IPS-20b (cell line): ENCODE measurements around the gene RPL35.

ENCODE experiments used
- H3K27ac ChIP-seq: one replicate; pipeline ENCODE4 v1.5.1; 2013; ENCODE audit warnings: low read length
- H3K27me3 ChIP-seq: 2 replicates; pipeline ENCODE4 v1.6.1; 2013; ENCODE audit warnings: mild to moderate bottlenecking, low read length, inconsistent platforms; ENCODE audit not compliant: insufficient read depth
- H3K36me3 ChIP-seq: 2 replicates; pipeline ENCODE4 v1.6.1; 2013; ENCODE audit warnings: low read depth, mild to moderate bottlenecking, inconsistent platforms, low read length, moderate library complexity; ENCODE audit not compliant: insufficient read depth
- H3K4me1 ChIP-seq: 2 replicates; pipeline ENCODE4 v1.6.1; 2013; ENCODE audit warnings: mild to moderate bottlenecking, control low read depth, inconsistent platforms, low read length, moderate library complexity; ENCODE audit not compliant: insufficient read depth
- H3K4me3 ChIP-seq: 2 replicates; pipeline ENCODE4 v1.5.1; 2013; ENCODE audit warnings: mild to moderate bottlenecking, low read length, inconsistent platforms
- H3K9ac ChIP-seq: 2 replicates; pipeline ENCODE4 v1.6.1; 2013; ENCODE audit warnings: low read depth, mild to moderate bottlenecking, inconsistent platforms, low read length, moderate library complexity
- H3K9me3 ChIP-seq: 2 replicates; pipeline ENCODE4 v1.6.1; 2013; ENCODE audit warnings: mild to moderate bottlenecking, low read depth, low read length, inconsistent platforms; ENCODE audit not compliant: insufficient read depth

Gene RPL35

GRCh38 chr9:124875501-124875900 is 13.7 kb upstream of the RPL35 start:
- Histone ChIP-seq H3K27me3 (no peaks in the 10 kb centered on the region), H3K27ac (no peak overlapping the region), H3K4me1 (peaks cover 13% of the 10 kb centered on the region; the same call in 1 of the 2 replicates), H3K9me3 (no peaks in the 10 kb centered on the region), H3K9ac (no peak overlapping the region), H3K4me3 (no peak overlapping the region), H3K36me3 (peaks cover 82% of the 10 kb centered on the region)

DNA sequence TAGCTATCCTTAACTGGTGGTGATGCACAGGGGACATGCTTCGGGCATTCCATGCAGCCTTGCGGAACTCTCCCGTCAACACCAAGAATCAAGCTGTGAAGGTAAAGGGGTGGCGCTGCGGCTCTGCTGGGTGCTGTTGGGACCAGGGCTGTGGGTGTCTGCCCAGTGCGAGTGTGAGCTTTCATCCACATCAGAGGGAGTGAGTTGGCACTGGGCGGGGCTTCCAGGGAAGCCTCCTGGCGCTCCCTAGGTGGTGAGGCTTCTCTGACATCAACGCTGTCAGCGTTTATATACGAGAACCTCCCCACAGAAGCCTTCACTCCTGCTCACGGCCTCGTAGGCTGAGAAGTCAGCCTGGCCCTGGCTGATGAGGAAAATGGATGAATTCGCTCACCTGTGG is 11.9 kb upstream of the RPL35 start:
- Histone ChIP-seq H3K27ac (no peak overlapping the region), H3K4me1 (0 out of 2 replicates have a peak, but pooled peaks cover 4% of the 10 kb centered on the region), H3K36me3 (peaks cover 78% of the 10 kb centered on the region), H3K9me3 (no peaks in the 10 kb centered on the region), H3K9ac (no peak overlapping the region; the same call in 1 of the 2 replicates), H3K27me3 (no peaks in the 10 kb centered on the region), H3K4me3 (no peak overlapping the region)

DNA sequence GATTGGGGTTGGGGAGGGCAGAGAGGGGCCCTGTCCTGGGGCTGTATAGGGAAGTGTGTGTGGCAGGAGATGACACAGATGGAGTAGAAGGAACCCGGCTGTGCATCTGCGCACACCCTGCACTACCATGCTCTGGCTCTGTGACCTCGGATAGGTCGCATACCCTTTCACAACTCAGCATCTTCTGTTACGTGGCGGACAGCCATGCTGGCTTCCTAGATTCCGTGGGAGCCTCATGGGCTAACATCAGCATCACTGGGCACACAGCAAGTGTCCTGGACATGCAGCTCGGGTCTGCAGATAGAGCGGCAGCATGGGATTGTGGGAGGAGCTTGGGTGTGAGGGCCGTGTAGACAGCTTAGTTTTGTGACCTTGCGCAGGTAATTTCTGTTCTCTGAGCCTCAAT is 9.4 kb upstream of the RPL35 start:
- Histone ChIP-seq H3K9ac (peak overlapping the region; percentile 96; the same call in 1 of the 2 replicates), H3K27me3 (no peaks in the 10 kb centered on the region), H3K36me3 (peaks cover 53% of the 10 kb centered on the region), H3K4me1 (peaks cover 10% of the 10 kb centered on the region; the same call in 1 of the 2 replicates), H3K4me3 (peak overlapping the region; percentile 99), H3K9me3 (no peaks in the 10 kb centered on the region), H3K27ac (no peak overlapping the region)

GRCh38 chr9:124870723-124871122 is 9.0 kb upstream of the RPL35 start:
- H3K27me3 ChIP-seq = no peaks in the 10 kb centered on the region
- H3K36me3 ChIP-seq = peaks cover 50% of the 10 kb centered on the region
- H3K27ac ChIP-seq = no peak overlapping the region
- peak overlapping the region; percentile 99 for H3K4me3 ChIP-seq
- H3K4me1 ChIP-seq = peaks cover 10% of the 10 kb centered on the region; the same call in 1 of the 2 replicates
- no peaks in the 10 kb centered on the region for H3K9me3 ChIP-seq
- peak overlapping the region; percentile 96; the same call in 1 of the 2 replicates for H3K9ac ChIP-seq

DNA sequence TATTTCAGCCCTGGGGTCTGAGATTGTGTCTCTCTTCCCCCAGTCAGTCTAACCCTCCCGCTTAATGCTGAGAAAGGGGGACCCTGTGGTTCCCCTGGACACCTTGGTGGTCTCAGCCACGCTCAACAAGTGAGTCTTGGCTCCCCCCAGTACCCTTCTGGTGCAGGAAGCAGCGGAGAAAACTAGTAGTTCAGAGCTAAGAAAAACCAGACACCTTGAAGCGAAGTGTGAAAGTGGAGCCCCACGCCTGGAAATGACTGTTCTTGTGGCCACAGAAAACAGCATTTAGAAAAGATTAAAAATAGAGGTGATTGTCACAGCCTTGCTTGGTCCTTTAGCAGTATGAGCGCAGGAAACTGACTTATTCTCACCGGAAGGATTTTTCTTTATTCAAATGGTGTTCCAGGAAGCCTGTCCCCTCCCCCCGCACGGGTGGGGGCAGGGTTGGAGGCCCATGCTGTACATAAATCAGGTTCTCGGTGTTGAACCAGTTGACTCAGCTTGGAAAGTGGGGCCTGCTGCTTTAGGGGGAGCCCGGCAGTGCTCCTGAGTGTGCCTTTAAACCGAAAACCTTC is 8.3 kb upstream of the RPL35 start:
- H3K9ac ChIP-seq = peak overlapping the region; percentile 96
- peaks cover 43% of the 10 kb centered on the region for H3K36me3 ChIP-seq
- peaks cover 10% of the 10 kb centered on the region; the same call in 1 of the 2 replicates for H3K4me1 ChIP-seq
- H3K4me3 ChIP-seq = peak overlapping the region; percentile 99
- no peaks in the 10 kb centered on the region for H3K9me3 ChIP-seq
- H3K27ac ChIP-seq = no peak overlapping the region
- H3K27me3 ChIP-seq = no peaks in the 10 kb centered on the region

GRCh38 chr9:124869466-124869985 is 7.8 kb upstream of the RPL35 start:
- Histone ChIP-seq H3K4me1 (peaks cover 10% of the 10 kb centered on the region; the same call in 1 of the 2 replicates), H3K4me3 (peak overlapping the region; percentile 99), H3K27ac (no peak overlapping the region)

GRCh38 chr9:124868511-124869465 is 7.0 kb upstream of the RPL35 start:
- Histone ChIP-seq H3K9me3 (no peaks in the 10 kb centered on the region), H3K9ac (peak overlapping the region; percentile 96), H3K36me3 (peaks cover 30% of the 10 kb centered on the region), H3K27ac (peak overlapping the region; percentile 95), H3K4me3 (peak overlapping the region; percentile 99), H3K27me3 (no peaks in the 10 kb centered on the region), H3K4me1 (peaks cover 10% of the 10 kb centered on the region; the same call in 1 of the 2 replicates)

More at GRCh38 chr9:124869466-124869985, 7.8 kb upstream of the RPL35 start:
- Histone ChIP-seq H3K9ac (peak overlapping the region; percentile 96), H3K9me3 (no peaks in the 10 kb centered on the region), H3K36me3 (peaks cover 38% of the 10 kb centered on the region), H3K27me3 (no peaks in the 10 kb centered on the region)

DNA sequence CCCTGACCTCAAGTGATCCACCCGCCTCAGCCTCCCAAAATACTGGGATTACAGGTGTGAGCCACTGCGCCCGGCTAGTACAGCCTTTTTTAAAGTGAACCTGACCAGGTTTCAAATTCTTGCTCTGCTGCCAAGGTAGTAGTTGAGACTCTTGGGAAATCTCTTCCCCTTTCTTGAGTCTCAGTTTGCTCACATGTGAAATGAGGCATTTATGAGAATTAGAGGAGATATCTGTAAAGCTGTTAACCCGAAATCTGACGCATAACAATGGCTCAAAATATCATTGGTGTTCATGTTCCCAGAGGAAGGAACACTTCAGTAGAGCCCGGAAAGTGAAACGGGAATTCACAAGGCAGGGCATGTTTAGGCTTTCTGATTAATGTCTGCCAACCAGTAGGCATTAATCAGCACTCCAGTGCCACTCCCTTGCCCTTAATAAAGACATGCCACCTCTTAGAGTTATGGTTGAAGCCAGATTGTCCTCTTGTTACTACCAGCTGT is 1.7 kb upstream of the RPL35 start:
- peaks cover 11% of the 10 kb centered on the region for H3K4me1 ChIP-seq
- H3K27me3 ChIP-seq = no peaks in the 10 kb centered on the region
- no peak overlapping the region for H3K4me3 ChIP-seq
- no peak overlapping the region for H3K9ac ChIP-seq
- no peak overlapping the region for H3K27ac ChIP-seq
- peaks cover 30% of the 10 kb centered on the region for H3K36me3 ChIP-seq
- H3K9me3 ChIP-seq = no peaks in the 10 kb centered on the region

DNA sequence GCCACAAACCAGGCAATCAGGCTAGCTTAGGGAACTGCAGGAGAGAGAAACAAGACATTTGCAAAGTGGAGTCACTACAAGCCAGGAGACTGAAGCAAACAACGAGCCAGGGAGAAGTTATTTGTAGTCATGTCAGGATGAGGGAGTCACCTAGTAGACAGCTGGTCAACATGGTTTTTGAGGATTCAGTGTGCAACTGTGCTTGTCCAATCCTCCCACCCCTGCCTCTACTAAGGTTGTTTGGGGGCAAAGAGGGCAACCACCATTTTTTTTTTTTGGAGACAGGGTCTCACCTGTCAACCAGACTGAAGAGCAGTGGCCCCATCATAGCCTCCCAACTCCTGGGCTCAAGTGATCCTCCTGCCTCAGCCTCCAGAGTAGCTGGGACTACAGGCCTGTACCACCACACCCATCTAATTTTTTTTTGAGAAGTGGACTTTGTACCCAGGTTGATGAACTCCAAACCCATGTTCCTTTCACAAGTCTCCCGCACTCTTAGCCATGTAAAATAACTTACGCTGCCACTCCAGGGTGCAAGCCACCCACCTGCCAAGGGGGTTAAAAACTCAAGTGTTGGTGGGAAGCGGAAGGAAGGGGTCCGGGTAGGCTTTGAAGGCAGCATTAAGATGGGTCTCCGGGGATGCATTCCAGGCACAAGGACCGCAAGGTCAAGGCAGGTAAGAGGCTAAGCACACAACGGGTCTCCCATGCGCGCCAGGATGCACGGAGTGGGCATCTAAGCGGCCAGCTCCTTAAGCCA is 995 bp downstream of the RPL35 start:
- Histone ChIP-seq H3K4me3 (peak overlapping the region; percentile 94), H3K36me3 (peaks cover 48% of the 10 kb centered on the region), H3K27ac (peak overlapping the region; percentile 83), H3K4me1 (peaks cover 5% of the 10 kb centered on the region), H3K9me3 (no peaks in the 10 kb centered on the region), H3K9ac (peak overlapping the region; percentile 96), H3K27me3 (no peaks in the 10 kb centered on the region)

- Histone ChIP-seq H3K27me3 (no peaks in the 10 kb centered on the region), H3K4me3 (peak overlapping the region; percentile 94), H3K9ac (peak overlapping the region; percentile 96), H3K9me3 (no peaks in the 10 kb centered on the region), H3K36me3 (peaks cover 48% of the 10 kb centered on the region), H3K4me1 (peaks cover 5% of the 10 kb centered on the region), H3K27ac (no peak overlapping the region)
Observed at GRCh38 chr9:124859803-124860581, 1.8 kb downstream of the RPL35 start.
